Right hindlimb (tissue), 1 donor: ENCODE data around the gene NSMCE1.
A peak's percentile ranks its signal among the peaks of the same experiment; 100 is the strongest.
"Not testable (repeated sequence)": the region's sequence is repeated elsewhere in the genome, so short reads cannot be mapped to it uniquely, and the experiment has no call there.

Experiments
- DNase-seq: peaks from one replicate; pipeline ENCODE4 v3.0.0-alpha.2; 2018

The NSMCE1 gene

DNA sequence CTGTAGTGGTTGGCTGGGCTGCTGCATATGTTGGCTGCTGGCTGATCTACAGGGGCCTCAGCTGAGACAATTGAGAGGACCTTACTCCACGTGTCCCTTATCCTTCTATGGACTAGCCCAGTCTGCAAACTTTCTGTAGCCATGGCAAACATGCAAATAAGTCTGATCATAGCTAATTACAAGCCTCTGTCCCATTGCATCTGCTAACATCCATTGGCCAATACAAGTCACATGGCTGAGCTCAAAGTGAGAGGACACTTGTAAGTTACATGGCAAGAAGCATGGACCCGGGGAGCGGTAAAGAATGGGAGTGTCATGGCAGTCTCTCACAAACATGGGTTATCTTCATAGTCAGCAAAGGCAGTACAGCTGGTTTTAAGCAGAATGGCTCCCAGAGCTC is 33.6 kb upstream of the NSMCE1 start:
- DNase-seq, result no peak

DNA sequence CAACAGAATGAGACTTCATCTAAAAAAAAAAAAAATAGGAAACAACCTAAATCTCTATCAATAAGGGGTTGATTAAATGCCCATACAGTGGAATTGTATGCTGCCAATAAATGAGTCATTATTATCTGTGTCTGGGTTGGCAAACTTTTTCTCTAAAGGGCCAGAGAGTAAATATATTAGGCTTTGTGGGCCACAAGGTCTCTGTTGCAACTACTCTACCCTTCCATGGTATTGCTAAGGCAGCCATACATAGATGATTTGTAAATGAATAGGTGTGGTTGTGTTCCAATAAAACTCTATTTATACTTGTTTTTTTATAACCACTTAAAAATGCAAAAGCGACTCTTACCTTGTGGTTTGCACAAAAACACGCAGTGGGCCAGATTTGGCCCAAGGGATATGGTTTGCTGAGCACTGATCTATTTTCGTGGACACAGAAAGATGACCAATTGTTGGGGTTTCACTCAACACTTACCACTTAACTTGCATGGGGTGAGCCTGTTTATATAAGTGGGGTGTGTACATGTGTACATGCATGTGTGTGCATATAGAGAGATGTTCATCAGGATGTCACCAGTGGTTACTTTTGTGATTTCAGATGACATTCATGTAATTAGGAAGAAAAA is 32.8 kb upstream of the NSMCE1 start:
- DNase-seq, result no peak

DNA sequence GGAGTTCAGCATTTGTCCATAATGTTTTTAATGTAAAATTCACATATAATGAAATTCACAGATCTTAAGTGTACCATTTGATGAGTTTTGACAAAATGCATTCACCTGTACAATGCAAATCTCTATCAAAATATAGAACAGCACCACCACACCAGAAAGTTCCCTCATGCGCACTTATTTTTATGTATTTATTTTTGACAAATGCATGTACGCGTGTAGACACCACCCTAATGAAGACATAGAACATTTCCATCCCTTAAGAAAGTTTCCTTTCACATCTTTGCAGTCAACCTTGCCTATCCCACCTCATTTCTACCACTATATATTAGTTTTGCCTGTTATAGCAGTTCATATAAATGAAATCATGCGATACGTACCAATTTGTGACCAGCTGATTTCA is 29.6 kb upstream of the NSMCE1 start:
- DNase-seq, result no peak

DNA sequence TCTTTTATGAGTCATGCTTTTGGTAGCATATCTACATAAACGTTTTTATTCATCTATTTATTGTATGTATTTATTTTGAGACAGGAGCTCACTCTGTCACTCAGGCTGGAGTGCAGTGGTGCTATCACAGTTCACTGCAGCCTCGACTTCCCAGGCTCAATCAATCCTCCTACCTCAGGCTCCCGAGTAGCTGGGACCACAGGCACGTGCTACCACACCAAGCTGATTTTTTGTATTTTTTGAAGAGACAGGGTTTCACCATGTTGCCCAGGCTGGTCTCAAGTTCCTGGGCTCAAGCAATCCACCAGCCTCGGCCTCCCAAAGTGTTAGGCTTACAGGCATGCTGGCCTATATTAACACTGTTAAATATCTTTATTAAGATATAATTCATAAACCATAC is 24.8 kb upstream of the NSMCE1 start:
- DNase-seq, result no peak

DNA sequence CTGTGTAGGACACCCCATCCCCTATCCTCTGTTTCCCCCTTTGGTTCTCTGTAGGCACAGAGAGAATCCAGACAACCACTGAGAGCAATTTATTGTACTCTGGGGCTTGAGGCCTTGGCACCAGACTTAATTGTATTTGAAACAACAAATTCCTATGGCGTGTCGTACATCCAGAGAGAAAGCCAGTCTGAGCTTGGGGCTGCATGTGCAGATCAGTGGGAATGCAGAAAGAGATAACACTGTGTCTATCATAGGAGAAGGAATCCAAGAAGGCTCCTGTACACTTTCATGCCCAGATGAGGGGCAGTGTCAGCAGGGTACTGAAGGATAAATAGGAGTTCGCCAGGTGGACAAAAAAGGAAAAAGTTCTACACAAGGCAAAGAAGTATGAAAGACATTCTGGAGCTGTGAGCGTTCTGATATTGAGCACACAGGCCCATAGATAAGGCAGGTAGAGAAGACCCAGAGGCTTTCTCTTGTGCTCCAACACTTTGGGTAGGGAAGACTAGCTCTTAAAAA is 23.2 kb upstream of the NSMCE1 start:
- DNase-seq, result no peak

DNA sequence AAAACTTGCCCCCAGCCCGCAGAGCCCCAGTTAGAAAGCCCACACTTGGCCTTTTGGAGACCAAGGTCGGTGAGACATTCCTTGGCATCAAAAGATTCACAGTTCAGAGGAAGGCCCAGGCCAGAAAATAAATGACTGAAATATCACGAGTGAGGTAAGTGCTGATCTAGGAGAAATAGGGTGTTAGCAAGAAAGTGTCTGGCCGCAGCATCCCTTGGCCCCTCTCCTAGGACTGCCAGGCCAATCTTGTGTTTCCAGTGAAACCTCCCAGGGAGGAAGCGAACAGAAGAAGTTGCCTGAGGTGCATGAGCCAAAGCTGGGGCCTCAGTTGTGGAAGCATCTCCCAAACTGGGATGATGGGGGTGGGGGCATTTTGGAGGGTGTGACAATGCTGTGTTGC is 22.5 kb upstream of the NSMCE1 start:
- DNase-seq, result peak; percentile 35

DNA sequence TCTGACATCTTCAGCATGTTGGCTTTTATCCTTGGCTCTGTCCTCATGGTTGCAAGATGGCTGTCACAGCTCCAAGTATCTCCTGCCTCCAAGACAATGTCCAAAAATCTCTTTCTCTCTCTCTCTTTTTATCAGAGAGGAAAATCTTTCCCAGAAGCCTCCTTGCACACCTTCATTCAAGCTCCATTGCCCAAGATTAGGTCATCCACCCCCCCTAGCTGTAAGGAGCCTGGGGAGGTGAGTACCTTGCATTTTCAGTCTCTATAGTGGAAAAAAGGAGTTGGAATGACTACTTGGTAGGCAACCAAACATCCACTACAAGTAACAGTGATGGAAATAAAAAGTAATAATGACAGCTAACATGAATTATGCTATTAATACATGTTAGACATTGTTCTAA is 22.0 kb upstream of the NSMCE1 start:
- no peak for DNase-seq

DNA sequence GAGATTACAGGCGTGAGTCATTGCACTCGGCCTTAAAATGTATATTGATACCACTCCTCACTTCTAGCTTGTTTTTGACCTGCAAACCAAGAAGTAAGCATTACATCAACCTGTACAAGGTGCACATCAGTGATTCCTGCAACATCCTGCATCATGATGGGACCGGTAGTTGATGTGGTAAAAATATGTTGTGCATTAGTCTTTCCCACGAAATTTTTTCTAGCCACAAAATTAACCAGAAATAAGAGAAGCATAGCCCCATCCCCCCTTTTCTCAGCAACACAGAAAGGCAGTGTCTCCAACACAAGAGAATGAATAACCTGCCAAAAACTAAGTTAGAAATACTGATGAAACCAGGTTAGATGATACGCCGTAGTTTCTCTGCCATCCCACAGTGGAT is 21.1 kb upstream of the NSMCE1 start:
- no peak for DNase-seq

DNA sequence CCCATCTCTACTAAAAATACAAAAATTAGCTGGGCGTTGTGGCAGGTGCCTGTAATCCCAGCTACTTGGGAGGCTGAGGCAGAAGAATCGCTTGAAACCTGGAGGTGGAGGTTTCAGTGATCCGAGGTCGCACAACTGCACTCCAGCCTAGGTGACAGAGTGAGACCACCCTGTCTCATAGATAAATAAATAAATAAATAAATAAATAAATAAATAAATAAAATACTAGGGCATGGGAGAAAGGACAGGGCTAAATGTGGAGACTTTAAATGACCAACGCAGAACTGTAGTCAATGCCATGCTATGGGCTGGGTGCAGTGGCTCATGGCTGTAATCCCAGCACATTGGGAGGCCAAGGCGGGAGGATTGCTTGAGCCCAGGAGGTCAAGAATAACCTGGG is 19.7 kb upstream of the NSMCE1 start:
- not testable (repeated sequence) for DNase-seq

DNA sequence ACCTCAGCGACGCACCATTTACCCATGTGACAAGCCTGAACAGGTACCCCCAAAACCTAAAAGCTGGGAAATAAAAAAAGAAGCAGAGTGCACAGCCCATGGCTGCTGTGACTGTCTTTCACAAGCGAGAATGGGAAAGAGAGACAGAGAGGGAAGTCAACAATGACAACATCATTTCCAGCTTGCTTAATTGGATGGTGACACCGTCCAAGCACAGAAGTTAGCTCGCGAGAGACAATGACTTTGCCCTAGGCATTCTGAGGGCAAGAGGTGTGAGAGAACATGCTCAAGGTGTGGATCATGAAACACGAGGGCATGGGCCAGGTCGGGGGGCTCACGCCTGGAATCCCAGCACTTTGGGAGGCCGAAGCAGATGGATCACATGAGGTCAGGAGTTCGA is 19.3 kb upstream of the NSMCE1 start:
- DNase-seq, result no peak

DNA sequence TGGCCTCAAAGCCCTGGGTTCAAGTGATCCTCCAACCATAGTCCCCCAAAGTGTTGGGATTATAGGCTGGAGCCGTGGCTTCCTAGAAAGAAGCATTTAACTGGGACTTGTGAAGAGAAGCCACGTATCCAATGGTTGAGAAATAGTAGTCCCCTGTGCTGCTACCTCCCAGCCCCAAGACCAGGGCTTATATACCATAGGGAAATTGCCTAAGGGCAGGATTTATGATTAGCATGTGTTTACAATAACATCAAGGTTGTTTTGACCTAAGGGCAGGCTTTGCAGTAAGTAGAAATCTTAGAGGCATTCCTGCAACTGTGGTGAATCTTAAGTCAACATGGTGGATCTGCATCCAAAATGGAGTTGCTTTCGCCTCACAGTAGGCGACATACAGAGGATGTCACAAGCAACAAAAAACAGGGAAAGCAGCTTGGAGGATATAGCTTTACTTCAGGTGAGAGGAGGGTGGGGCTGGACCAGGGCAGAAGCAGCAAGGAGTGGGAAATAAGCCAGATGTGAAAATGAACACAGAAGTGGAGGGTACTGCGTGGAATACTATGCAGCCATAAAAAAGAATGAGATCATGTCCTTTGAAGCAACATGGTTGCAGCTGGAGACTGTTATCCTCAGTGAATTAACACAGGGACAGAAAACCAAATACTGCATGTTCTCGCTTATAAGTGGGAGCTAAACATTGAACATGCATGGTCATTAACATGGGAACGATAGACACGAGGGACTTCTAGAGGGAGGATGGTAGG is 18.7 kb upstream of the NSMCE1 start:
- no peak for DNase-seq

DNA sequence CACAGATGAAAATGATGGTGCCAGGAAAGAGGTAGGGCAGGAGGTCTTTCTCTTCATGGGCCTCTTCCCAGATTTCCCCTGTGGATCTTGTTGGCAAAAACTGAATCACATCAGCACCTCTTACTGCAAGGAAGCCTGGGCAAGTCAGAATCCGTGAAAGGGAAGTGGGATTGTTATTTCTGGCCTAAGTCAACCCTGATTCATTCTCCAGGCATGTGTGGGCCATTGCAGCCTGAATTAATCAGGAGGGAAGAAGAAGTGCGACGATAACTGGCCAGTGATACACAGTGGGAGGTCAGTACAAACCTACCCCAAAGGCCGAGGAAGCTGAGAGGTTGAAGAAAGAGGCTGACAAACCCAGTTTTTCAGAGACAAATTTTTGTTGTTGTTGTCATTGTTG is 17.9 kb upstream of the NSMCE1 start:
- DNase-seq, result no peak

DNA sequence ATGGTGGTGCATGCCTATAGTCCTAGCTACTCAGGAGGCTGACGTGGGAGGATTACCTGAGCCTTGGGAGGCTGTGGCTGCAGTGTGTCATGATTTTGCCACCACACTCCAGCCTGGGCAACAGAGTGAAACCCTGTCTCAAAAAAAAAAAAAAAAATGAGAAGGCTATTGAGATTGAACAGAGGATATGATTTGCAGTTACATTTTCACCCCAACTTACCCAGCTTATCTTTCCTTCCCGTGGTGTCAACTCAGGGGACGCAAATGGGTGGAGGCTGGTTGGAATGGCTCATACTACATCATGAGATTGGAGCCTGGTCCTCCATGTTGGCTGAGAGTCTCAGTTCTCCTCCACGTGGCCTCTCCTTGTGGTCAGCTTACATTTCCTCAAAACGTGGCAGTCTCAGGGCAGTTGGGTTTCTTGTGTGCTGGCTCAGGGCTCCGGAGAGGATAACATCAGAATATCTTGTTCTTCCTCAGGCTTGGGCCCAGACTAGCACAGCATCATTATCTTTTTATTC is 17.2 kb upstream of the NSMCE1 start:
- no peak for DNase-seq

DNA sequence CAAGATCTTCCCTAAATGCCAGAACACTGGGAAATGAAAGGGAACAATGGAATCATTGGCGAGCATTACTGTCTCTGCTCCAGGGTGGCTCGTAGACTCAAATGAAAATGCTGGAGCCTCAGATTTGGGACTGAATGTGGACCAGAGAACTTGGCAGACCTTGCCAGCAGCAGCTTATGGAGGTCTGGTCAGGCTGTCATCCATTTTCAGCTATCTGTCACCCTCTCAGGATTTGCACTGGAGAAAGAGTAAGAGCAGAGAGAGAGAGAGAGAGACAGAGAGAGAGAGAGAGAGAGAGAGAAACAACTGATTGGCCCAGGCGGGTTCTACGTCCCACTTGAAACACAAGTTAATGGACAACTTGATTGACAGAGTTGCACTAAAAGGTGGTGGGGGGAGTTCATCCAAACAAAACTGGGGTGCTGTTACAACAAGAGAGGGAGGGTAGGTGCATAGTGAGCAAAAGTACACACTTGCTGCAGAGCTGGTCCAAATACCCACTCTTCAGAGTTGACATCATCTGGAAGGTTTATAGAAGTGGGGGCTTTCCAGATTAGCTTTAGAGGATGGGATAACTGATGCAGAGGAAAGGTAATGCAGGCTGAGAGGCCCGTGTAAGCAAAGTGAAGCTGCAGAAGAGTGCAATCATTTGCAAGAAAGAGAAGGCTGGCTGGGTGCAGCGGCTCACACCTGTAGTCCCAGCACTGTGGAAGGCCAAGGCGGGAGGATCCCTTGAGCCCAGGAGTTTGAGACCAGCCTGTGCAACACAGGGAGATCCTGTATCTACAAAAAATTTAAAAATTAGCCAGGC is 16.5 kb upstream of the NSMCE1 start:
- no peak for DNase-seq

DNA sequence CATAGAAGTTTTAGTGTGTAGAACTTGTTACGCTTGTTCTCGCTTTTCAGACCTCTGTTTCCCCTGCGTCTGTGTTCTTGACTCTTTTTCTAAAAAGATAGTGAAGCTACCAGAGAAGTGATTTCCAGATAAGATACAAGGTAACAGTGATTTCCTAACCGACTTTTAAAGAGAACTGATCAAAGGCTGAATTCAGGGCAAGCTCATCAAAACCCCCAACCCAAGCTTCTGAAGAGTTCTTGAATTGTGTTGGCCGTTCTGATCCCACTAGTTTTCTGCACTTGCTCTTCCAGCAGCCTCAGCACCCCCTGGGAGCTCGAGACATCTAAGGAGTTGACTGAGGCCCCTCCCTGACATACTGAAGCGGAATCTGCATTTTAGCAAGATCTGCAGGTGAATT is 12.7 kb upstream of the NSMCE1 start:
- no peak for DNase-seq

DNA sequence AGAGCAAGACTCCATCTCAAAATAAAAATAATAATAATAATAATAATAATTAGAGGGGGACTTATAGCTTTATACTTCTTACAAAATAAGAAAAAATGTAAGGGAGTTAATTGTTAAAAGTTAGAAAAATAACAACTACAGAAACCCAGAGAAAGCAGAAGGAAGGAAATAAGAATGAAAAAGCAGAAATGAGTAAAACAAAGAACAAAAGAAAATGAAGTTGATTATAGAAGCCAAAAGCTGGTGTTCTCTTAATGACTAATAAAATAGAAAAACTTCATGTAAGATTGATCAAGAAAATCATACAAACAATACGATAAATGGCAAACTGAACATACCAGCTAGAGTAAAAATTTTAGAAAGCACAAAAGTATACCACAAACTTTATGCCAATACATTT is 6.8 kb upstream of the NSMCE1 start:
- DNase-seq, result no peak

DNA sequence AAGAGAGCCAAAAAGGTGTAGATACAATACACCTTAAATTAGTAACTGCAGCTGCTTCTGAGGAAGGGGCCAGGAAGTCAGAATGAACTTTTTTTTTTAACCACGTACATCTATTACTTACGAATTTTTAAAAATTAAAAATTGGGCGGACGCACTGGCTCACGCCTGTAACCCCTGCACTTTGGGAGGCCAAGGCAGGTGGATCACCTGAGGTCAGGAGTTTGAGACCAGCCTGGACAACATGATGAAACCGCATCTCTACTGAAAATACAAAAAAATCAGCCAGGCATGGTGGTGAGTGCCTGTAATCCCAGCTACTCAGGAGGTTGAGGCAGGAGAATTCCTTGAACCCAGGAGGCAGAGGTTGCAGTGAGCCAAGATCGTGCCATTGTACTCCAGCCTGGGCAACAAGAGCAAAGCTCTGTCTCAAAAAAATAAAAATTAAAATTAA is 5.9 kb upstream of the NSMCE1 start:
- DNase-seq, result not testable (repeated sequence)

DNA sequence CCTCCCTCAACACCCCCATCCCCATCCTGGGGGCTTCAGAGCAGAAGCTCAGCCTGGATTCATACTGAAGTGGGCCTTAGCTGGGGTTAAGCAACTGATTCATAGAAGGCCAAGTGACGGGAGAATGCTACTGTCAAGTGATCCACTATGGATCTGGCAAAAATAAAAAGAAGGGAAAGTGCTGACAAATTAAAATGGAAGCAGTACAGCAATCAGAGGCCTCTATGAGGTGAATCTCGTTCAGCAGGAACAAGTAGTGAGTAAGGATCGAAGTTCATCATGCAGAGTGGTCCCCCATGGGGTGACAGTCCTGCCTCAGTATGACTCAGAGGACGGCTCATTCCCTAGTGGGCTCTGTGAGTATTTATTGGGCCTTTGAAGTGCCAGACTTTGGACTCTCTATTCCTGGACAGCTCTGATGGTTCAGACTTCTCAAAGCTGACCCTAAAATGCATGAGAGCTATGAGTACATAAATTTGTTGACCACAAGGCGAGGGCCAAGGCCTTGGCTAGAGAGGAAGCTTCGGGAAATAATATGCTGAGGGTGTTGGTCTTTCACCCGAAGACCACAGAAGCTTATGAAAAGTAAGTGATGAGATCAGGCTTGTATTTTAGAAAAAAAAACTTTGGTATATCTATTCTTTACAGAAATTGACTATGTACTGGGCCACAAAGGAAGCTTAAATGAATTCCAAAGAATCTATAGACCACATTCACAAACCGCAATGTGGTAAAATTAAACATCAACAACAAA is 5.3 kb upstream of the NSMCE1 start:
- no peak for DNase-seq

DNA sequence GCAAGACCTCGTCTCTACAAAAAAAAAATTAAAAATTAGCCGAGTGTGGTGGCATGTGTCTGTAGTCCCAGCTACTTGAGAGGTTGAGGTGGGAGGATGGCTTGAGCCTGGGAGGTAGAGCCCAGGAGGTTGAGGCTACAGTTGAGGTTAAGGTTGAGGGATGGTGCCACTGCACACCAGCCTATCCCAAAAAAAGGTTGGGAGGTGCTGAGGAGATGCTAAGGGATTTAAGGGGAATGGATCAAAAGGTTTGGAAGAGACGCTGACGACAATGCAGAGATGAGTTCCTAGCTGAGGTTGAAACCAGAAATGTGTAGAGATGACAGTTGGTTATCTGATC is 4.7 kb upstream of the NSMCE1 start:
- no peak for DNase-seq

DNA sequence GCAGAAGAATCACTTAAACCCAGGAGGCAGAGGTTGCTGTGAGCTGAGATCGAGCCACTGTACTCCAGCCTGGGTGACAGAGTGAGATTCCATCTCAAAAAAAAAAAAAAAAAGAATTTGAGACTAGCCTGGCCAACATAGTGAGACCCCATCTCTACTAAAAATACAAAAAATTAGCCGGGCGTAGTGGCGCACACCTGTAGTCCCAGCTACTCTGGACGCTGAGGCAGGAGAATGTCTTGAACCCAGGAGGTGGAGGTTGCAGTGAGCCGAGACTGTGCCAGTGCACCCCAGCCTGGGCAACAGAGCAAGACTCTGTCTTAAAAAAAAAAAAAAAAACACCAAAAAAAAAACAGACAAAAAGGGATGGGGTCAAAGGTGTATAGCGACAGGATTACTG is 4.1 kb upstream of the NSMCE1 start:
- DNase-seq, result not testable (repeated sequence)

DNA sequence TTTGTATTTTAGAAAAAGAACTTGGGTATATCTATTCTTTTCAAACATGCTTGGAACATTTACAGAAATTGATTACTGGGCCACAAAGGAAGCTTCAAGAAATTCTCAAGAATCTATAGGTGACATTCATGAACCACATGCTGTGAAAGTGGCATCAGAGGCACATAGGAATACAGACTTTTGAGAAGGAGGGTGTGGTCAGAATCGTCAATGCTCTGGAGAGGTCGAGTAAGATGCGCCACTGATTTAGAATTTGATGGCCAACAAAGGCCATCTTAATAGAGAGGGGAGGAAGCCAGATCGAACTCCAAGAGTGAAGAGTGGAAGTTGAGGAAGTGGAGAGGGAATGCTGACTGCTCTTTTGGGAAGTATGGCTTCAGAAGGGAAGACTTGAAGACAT is 3.5 kb upstream of the NSMCE1 start:
- DNase-seq, result no peak

DNA sequence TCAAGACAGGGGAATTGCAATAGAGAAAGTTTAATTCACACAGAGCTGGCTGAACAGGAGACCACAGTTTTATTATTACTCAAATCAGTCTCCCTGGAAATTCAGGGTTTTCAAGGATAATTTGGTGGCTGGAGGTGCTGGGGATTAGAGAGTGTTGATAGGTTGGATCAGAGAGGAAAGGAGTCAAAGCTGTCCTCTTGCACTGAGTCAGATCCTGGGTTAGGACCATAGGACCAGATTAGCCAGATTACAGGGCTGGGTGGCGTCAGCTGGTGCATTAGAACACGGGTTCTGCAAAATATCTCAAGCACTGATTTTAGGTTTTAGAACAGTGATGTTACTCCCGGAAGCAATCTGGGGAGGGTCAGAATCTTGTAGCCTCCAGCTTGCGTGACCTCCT is 1.8 kb upstream of the NSMCE1 start:
- no peak for DNase-seq
